Neural cell (in vitro differentiated cells): ENCODE data around the gene TAS2R46. TPM values are rescaled to one million over a fixed set of nuclear protein-coding genes. Genes with fewer than 3 reads are reported as not detected.

ENCODE experiments used
- H2AFZ ChIP-seq: fragments of 200-600, 300-800 bp; sonication (generic), shearing (Covaris generic); 2 replicates; pipeline ENCODE4 v1.6.0; 2014; ENCODE audit warnings: low read depth, mild to moderate bottlenecking, antibody characterized with exemption, low read length, moderate library complexity
- H3F3A ChIP-seq: fragments of 200-600 bp; shearing (Covaris generic); 2 replicates; pipeline ENCODE4 v1.6.1; 2016; ENCODE audit warnings: mild to moderate bottlenecking, moderate library complexity, mixed read lengths, antibody characterized with exemption, low read length; ENCODE audit not compliant: insufficient read depth, poor library complexity, severe bottlenecking
- H3K27ac ChIP-seq: fragments of 200-600, 300-800 bp; sonication (generic), shearing (Covaris generic); 2 replicates; pipeline ENCODE4 v1.5.1; 2014; ENCODE audit warnings: mild to moderate bottlenecking, low read length, moderate library complexity
- H3K27me3 ChIP-seq: fragments of 300-800, 200-600 bp; sonication (generic), shearing (Covaris generic); 2 replicates; pipeline ENCODE4 v1.6.0; 2014; ENCODE audit warnings: mild to moderate bottlenecking, low read depth, low read length, moderate library complexity; ENCODE audit not compliant: insufficient read depth
- H3K36me3 ChIP-seq: fragments of 300-800, 200-600 bp; sonication (generic), shearing (Covaris generic); 2 replicates; pipeline ENCODE4 v1.5.1; 2014; ENCODE audit warnings: mild to moderate bottlenecking, antibody characterized with exemption, low read length, moderate library complexity; ENCODE audit not compliant: insufficient read depth
- H3K4me2 ChIP-seq: fragments of 300-800, 200-600 bp; sonication (generic), shearing (Covaris generic); 2 replicates; pipeline ENCODE4 v1.6.0; 2014; ENCODE audit warnings: mild to moderate bottlenecking, low read length
- H3K4me3 ChIP-seq: fragments of 300-800, 200-600 bp; sonication (generic), shearing (Covaris generic); 2 replicates; pipeline ENCODE4 v1.5.1; 2014; ENCODE audit warnings: mild to moderate bottlenecking, low read length, moderate library complexity
- H3K79me2 ChIP-seq: fragments of 200-600 bp; shearing (Covaris generic); replicated peaks from 2 replicates; pipeline ENCODE4 v1.6.0; 2014; ENCODE audit warnings: mild to moderate bottlenecking, low read length, moderate library complexity; ENCODE audit not compliant: insufficient read depth
- H3K9ac ChIP-seq: fragments of 300-800, 200-600 bp; sonication (generic), shearing (Covaris generic); 2 replicates; pipeline ENCODE4 v1.6.1; 2016; ENCODE audit warnings: mild to moderate bottlenecking, low read length, mixed read lengths
- H3K9me2 ChIP-seq: fragments of 200-600 bp; shearing (Covaris generic); 2 replicates; pipeline ENCODE4 v1.6.1; 2016; ENCODE audit warnings: mild to moderate bottlenecking, low read length, mixed read lengths; ENCODE audit not compliant: insufficient read depth
- H3K9me3 ChIP-seq: fragments of 200-600, 300-800 bp; sonication (generic), shearing (Covaris generic); 2 replicates; pipeline ENCODE4 v1.6.1; 2016; ENCODE audit warnings: mild to moderate bottlenecking, mixed run types, low read length, moderate library complexity, mixed read lengths
- H4K20me1 ChIP-seq: fragments of 200-600 bp; shearing (Covaris generic); 2 replicates; pipeline ENCODE4 v1.6.1; 2016; ENCODE audit warnings: mild to moderate bottlenecking, mixed run types; ENCODE audit not compliant: insufficient read depth
- CTCF ChIP-seq: fragments of 450-650 bp; IDR thresholded peaks from 2 replicates; pipeline ENCODE4 v1.5.1; 2014; ENCODE audit warnings: antibody characterized with exemption, mild to moderate bottlenecking, moderate library complexity; ENCODE audit not compliant: poor library complexity, severe bottlenecking
- EP300 ChIP-seq: fragments of 450-650 bp; conservative IDR thresholded peaks from 2 replicates; pipeline ENCODE4 v1.6.1; 2014; ENCODE audit warnings: antibody characterized with exemption, mild to moderate bottlenecking, moderate library complexity; ENCODE audit not compliant: poor library complexity, severe bottlenecking
- EZH2 ChIP-seq: fragments of 200-600, 300-800 bp; shearing (Covaris generic), sonication (generic); IDR thresholded peaks from 2 replicates; pipeline ENCODE4 v1.6.1; 2014; ENCODE audit warnings: antibody characterized with exemption, low read length, borderline replicate concordance, mild to moderate bottlenecking; ENCODE audit not compliant: insufficient read depth, poor library complexity, severe bottlenecking
- MXI1 ChIP-seq: fragments of 450-650 bp; conservative IDR thresholded peaks from 2 replicates; pipeline ENCODE4 v1.6.1; 2014; ENCODE audit warnings: antibody characterized with exemption, mild to moderate bottlenecking; ENCODE audit not compliant: poor library complexity, severe bottlenecking
- POLR2AphosphoS5 ChIP-seq: IDR thresholded peaks from 2 replicates; pipeline ENCODE4 v1.6.1; 2012
- RAD21 ChIP-seq: fragments of 450-650 bp; conservative IDR thresholded peaks from 2 replicates; pipeline ENCODE4 v1.6.1; 2014; ENCODE audit warnings: antibody characterized with exemption, mild to moderate bottlenecking, moderate library complexity
- REST ChIP-seq: IDR thresholded peaks from 2 replicates; pipeline ENCODE4 v1.6.1; 2012; ENCODE audit warnings: borderline replicate concordance
- SMC3 ChIP-seq: fragments of 450-650 bp; conservative IDR thresholded peaks from 2 replicates; pipeline ENCODE4 v1.6.1; 2014; ENCODE audit warnings: antibody characterized with exemption, mild to moderate bottlenecking, moderate library complexity; ENCODE audit not compliant: poor library complexity
- TAF1 ChIP-seq: IDR thresholded peaks from 2 replicates; pipeline ENCODE4 v1.6.1; 2012; ENCODE audit warnings: low read depth
- polyA plus RNA-seq: library from polyadenylated mRNA; depleted of rRNA; stranded (reverse); fragments of >200 nt; gene quantifications from 2 replicates; pipeline ENCODE4 v1.2.3, GENCODE V29; 2014

TAS2R46 gene
- polyA plus RNA-seq, 1 donor from 2014 or later: not detected

GRCh38 chr12:11016937-11017336, 45.2 kb downstream of the TAS2R46 start:
- H3K79me2 ChIP-seq: no peaks in the 10 kb centered on the region
- no peaks in the 10 kb centered on the region for H3F3A ChIP-seq
- H3K9me3 ChIP-seq: no peaks in the 10 kb centered on the region
- H3K9me2 ChIP-seq: no peaks in the 10 kb centered on the region
- no peak overlapping the region for H3K9ac ChIP-seq
- H3K4me2 ChIP-seq: no peak overlapping the region
- H3K4me3 ChIP-seq: no peak overlapping the region
- H3K27ac ChIP-seq: no peak overlapping the region
- H3K36me3 ChIP-seq: no peaks in the 10 kb centered on the region
- H3K27me3 ChIP-seq: no peaks in the 10 kb centered on the region
- TF ChIP-seq POLR2AphosphoS5: no peak
- TF ChIP-seq RAD21: no peak
- no peak for TF ChIP-seq EZH2
- no peak for TF ChIP-seq SMC3
- TF ChIP-seq EP300: no peak
- no peak for TF ChIP-seq REST
- H2AFZ ChIP-seq: no peak overlapping the region
- no peaks in the 10 kb centered on the region for H4K20me1 ChIP-seq

GRCh38 chr12:11015775-11016430, 46.2 kb downstream of the TAS2R46 start:
- Histone ChIP-seq H3K27me3 (no peaks in the 10 kb centered on the region), H3K36me3 (no peaks in the 10 kb centered on the region), H3K27ac (no peak overlapping the region), H4K20me1 (no peaks in the 10 kb centered on the region), H3F3A (no peaks in the 10 kb centered on the region), H3K79me2 (no peaks in the 10 kb centered on the region), H3K4me2 (no peak overlapping the region), H2AFZ (no peak overlapping the region), H3K9me3 (no peaks in the 10 kb centered on the region), H3K9me2 (no peaks in the 10 kb centered on the region), H3K9ac (no peak overlapping the region), H3K4me3 (no peak overlapping the region)
- TF ChIP-seq RAD21 (no peak), MXI1 (no peak), CTCF (no peak), REST (no peak), TAF1 (no peak), EZH2 (no peak), POLR2AphosphoS5 (no peak)
